GM10248 (cell line): ENCODE measurements around the gene GRM1.

Experiments
- CTCF ChIA-PET: fragments of 300-600 bp; sonication (Branson Sonifier 250); formaldehyde crosslinking; extraction: SDS; loops from one replicate; lab custom pipeline; 2021; ENCODE audit warnings: antibody characterized with exemption; lab: Yijun Ruan, JAX
- POLR2A ChIA-PET: fragments of 350-650 bp; sonication (Branson Sonifier 250); formaldehyde crosslinking; extraction: SDS; loops from one replicate; lab custom pipeline; 2020; ENCODE audit warnings: antibody characterized with exemption; lab: Yijun Ruan, JAX
- DNase-seq: peaks from one replicate; pipeline ENCODE4 v3.0.0; 2012; ENCODE audit errors: extremely low spot score
- TF ChIP-seq, protein P1 (sequence below): IDR thresholded peaks from 2 replicates; pipeline ENCODE4 v1.5.1; 2012; ENCODE audit warnings: mild to moderate bottlenecking, low read depth; ENCODE audit errors: extremely low read depth, missing control alignments, control extremely low read depth

Gene GRM1

DNA sequence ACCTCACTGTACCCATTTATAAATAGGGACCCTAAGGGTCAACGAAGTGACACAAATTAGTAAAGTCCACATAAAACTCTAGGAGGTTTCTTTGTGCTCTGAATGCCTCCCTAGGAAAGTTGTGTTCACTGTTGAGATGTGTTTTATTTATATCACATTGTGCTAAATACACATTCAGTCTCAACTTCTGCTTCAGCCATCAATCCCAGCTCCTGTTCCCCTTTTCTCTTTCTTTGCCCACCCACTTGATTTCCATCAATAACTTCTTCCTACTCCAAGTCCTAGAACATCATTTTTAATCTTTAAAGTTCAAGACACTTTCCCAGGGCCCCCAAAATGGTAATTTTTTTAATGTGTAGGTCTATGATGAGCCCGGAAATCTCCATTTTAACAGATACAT is 306.5 kb downstream of the GRM1 start:
- DNase-seq = no peak
- CTCF ChIA-PET = no interaction called here
- TF ChIP-seq, protein P1, sequence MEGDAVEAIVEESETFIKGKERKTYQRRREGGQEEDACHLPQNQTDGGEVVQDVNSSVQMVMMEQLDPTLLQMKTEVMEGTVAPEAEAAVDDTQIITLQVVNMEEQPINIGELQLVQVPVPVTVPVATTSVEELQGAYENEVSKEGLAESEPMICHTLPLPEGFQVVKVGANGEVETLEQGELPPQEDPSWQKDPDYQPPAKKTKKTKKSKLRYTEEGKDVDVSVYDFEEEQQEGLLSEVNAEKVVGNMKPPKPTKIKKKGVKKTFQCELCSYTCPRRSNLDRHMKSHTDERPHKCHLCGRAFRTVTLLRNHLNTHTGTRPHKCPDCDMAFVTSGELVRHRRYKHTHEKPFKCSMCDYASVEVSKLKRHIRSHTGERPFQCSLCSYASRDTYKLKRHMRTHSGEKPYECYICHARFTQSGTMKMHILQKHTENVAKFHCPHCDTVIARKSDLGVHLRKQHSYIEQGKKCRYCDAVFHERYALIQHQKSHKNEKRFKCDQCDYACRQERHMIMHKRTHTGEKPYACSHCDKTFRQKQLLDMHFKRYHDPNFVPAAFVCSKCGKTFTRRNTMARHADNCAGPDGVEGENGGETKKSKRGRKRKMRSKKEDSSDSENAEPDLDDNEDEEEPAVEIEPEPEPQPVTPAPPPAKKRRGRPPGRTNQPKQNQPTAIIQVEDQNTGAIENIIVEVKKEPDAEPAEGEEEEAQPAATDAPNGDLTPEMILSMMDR = no peak
- POLR2A ChIA-PET = no interaction called here

DNA sequence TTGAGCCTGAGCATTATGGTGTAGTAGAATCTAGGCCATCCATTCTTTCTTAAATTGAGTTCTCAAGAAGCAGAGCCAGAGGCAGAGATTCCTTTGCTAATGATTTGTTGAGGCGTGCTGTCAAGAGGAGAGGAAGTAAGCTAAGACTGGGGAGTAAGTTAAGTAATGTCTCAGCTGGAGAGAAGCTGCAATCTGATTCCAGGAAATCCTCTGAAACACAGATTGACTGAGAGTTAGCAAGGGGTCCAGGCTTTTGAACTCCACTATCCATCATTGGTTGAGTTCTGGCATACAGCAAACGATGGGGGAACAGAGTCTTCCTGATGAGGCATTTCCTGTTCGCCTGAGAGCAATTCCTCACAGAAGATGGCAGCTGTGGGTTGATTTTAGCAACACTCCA is 307.3 kb downstream of the GRM1 start:
- ChIA-PET CTCF (no interaction called here), POLR2A (no interaction called here)
- DNase-seq = no peak
- TF ChIP-seq, protein P1 = no peak

- DNase-seq = no peak
- CTCF ChIA-PET = no interaction called here
- POLR2A ChIA-PET = no interaction called here
- TF ChIP-seq, protein P1 = no peak
Measured at GRCh38 chr6:146337376-146337775, 308.5 kb downstream of the GRM1 start.

DNA sequence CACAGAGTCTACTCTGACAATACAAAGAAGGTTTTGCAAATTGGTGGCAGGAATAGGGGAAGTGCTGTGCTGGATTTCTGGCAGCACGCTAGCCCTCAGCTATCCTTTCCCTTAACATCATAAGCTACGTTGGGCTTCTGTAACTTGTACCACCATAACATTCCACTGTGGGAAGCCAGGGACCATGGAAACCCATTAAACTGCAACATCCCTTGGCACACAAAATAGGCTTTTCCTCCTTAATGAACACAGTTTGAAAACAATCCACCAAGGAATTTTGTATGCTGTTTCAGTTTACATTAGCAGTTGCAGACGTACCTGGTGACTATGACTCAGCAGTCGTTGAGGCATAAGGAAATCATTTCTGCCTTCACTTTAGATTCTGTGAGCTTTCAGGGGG is 310.9 kb downstream of the GRM1 start:
- ChIA-PET POLR2A (no interaction called here), CTCF (interaction anchor here (1.0 to 2.0 kb wide), 3 partner anchors 7 to 13 kb away, joined by 3 to 8 read pairs (median 3); no protein-coding TSS in a partner anchor)
- DNase-seq = no peak

GRCh38 chr6:146341493-146342230 is 312.8 kb downstream of the GRM1 start:
- no peak for DNase-seq
- ChIA-PET CTCF (interaction anchor here (1.5 kb wide), 1 partner anchor 9 kb away, joined by 5 read pairs; no protein-coding TSS in a partner anchor), POLR2A (no interaction called here)
- TF ChIP-seq, protein P1 = no peak

More for the DNA sequence above, 310.9 kb downstream of the GRM1 start:
- TF ChIP-seq, protein P1 = no peak

DNA sequence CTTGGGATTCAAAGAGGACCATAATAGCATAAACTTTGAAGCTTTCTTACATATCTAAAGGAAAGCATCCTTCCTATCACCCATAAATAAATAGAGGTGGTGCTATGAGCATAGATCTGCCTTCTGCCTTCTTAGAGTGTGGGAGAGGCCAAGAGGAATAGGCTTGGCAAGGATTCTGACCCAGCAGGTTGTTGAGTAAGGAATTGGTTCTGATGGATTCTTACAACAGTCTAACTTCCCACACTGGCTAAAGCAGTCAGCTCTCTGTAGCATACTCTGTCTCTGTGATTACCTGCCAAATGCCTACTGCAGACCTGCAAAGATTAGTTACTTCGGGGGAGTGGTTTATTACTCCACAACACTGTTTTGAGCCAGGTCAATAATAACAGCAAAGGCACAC is 316.7 kb downstream of the GRM1 start:
- TF ChIP-seq, protein P1 = no peak
- CTCF ChIA-PET = interaction anchor here (1.3 kb wide), 1 partner anchor 10 kb away, joined by 3 read pairs; no protein-coding TSS in a partner anchor

More for the DNA sequence above, 316.7 kb downstream of the GRM1 start:
- POLR2A ChIA-PET = no interaction called here
- DNase-seq = no peak
